NB4 (cell line): Measurements from ENCODE around the gene SH3BP1.

Experiments used
- MYC ChIP-seq: IDR thresholded peaks from 2 replicates; pipeline ENCODE4 v1.6.1; 2011; ENCODE audit warnings: low read depth, low read length
- POLR2A ChIP-seq: IDR thresholded peaks from 2 replicates; pipeline ENCODE4 v1.6.1; 2011; ENCODE audit warnings: mild to moderate bottlenecking; ENCODE audit not compliant: insufficient read length; ENCODE audit errors: extremely low read depth
- TF ChIP-seq, protein P1 (sequence below): IDR thresholded peaks from one replicate; pipeline ENCODE4 v1.5.1; 2012; ENCODE audit warnings: low read depth, low read length

GRCh38 chr22:37681001-37681424, 41.5 kb downstream of the SH3BP1 start:
- TF ChIP-seq, protein P1, sequence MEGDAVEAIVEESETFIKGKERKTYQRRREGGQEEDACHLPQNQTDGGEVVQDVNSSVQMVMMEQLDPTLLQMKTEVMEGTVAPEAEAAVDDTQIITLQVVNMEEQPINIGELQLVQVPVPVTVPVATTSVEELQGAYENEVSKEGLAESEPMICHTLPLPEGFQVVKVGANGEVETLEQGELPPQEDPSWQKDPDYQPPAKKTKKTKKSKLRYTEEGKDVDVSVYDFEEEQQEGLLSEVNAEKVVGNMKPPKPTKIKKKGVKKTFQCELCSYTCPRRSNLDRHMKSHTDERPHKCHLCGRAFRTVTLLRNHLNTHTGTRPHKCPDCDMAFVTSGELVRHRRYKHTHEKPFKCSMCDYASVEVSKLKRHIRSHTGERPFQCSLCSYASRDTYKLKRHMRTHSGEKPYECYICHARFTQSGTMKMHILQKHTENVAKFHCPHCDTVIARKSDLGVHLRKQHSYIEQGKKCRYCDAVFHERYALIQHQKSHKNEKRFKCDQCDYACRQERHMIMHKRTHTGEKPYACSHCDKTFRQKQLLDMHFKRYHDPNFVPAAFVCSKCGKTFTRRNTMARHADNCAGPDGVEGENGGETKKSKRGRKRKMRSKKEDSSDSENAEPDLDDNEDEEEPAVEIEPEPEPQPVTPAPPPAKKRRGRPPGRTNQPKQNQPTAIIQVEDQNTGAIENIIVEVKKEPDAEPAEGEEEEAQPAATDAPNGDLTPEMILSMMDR = no peak
- TF ChIP-seq POLR2A (no peak), MYC (no peak)
